Mesenchymal stem cell (in vitro differentiated cells and primary cell): Measurements from ENCODE around the gene NR2F1-AS1.
A peak's percentile ranks its signal among the peaks of the same experiment; 100 is the strongest.

ENCODE experiments used
- DNase-seq: peaks from one replicate; pipeline ENCODE4 v3.0.0-alpha.2; 2013
- H2AFZ ChIP-seq: one replicate; pipeline ENCODE4 v1.6.1; 2013; ENCODE audit warnings: low read depth, mild to moderate bottlenecking, control low read depth, inconsistent platforms, low read length, moderate library complexity
- H2AK5ac ChIP-seq: 2 replicates; pipeline ENCODE4 v1.6.1; 2013; ENCODE audit warnings: low read length, moderate library complexity, mild to moderate bottlenecking, inconsistent platforms; ENCODE audit not compliant: severe bottlenecking
- H2BK120ac ChIP-seq: one replicate; pipeline ENCODE4 v1.6.1; 2013; ENCODE audit warnings: low read depth, mild to moderate bottlenecking, inconsistent platforms, low read length, moderate library complexity
- H2BK12ac ChIP-seq, 2 experiments: one replicate each; pipeline ENCODE4 v1.6.1; 2013; ENCODE audit warnings: inconsistent platforms in 2 of 2, low read length in 2 of 2, mild to moderate bottlenecking in 2 of 2, moderate library complexity in 2 of 2, control low read depth in 1 of 2
- H2BK15ac ChIP-seq: one replicate; pipeline ENCODE4 v1.6.1; 2013; ENCODE audit warnings: mild to moderate bottlenecking, low read depth, inconsistent platforms; ENCODE audit not compliant: poor library complexity, severe bottlenecking
- H2BK5ac ChIP-seq: 2 replicates; pipeline ENCODE4 v1.6.1; 2013; ENCODE audit warnings: low read depth, mild to moderate bottlenecking, low read length, control low read depth, inconsistent platforms; ENCODE audit not compliant: poor library complexity, severe bottlenecking
- H3K14ac ChIP-seq, 2 experiments: one replicate each; pipeline ENCODE4 v1.6.1; 2013; ENCODE audit warnings: inconsistent platforms in 2 of 2, low read length in 2 of 2, control low read depth in 1 of 2, mild to moderate bottlenecking in 1 of 2, moderate library complexity in 1 of 2
- H3K18ac ChIP-seq, 2 experiments: one replicate each; pipeline ENCODE4 v1.6.1; 2013; ENCODE audit warnings: inconsistent platforms in 2 of 2, low read length in 2 of 2, control low read depth in 1 of 2, low read depth in 1 of 2, mild to moderate bottlenecking in 1 of 2
- H3K23ac ChIP-seq, 2 experiments: one replicate each; pipeline ENCODE4 v1.6.1; 2013; ENCODE audit warnings: inconsistent platforms in 2 of 2, low read length in 2 of 2, mild to moderate bottlenecking in 2 of 2, moderate library complexity in 2 of 2, control low read depth in 1 of 2
- H3K27ac ChIP-seq: 2 replicates; pipeline ENCODE4 v1.5.1; 2013; ENCODE audit warnings: mild to moderate bottlenecking, moderate library complexity, low read length, control low read depth, inconsistent platforms; ENCODE audit not compliant: poor library complexity, severe bottlenecking
- H3K27me3 ChIP-seq, 2 experiments: 2 replicates each; pipeline versions ENCODE4 v1.6.1 to v1.7.0; 2013; ENCODE audit warnings: low read length in 2 of 2, mild to moderate bottlenecking in 2 of 2, moderate library complexity in 2 of 2, control low read depth in 1 of 2, inconsistent platforms in 1 of 2; ENCODE audit not compliant: control insufficient read depth in 1 of 2, insufficient read depth in 1 of 2
- H3K36me3 ChIP-seq, 2 experiments: 2 replicates each; pipeline versions ENCODE4 v1.6.1 to v1.7.0; 2013; ENCODE audit warnings: low read length in 2 of 2, control low read depth in 1 of 2, inconsistent platforms in 1 of 2, low read depth in 1 of 2, mild to moderate bottlenecking in 1 of 2; ENCODE audit not compliant: insufficient read depth in 2 of 2, control insufficient read depth in 1 of 2
- H3K4ac ChIP-seq, 2 experiments: one replicate each; pipeline ENCODE4 v1.6.1; 2013; ENCODE audit warnings: inconsistent platforms in 2 of 2, low read length in 2 of 2, mild to moderate bottlenecking in 2 of 2, moderate library complexity in 2 of 2, control low read depth in 1 of 2, low read depth in 1 of 2
- H3K4me1 ChIP-seq: 2 replicates; pipeline ENCODE4 v1.6.1; 2013; ENCODE audit warnings: low read depth, low read length, control low read depth; ENCODE audit not compliant: control insufficient read depth, insufficient read depth
- H3K4me2 ChIP-seq: 2 replicates; pipeline ENCODE4 v1.6.1; 2013; ENCODE audit warnings: low read length, mild to moderate bottlenecking, inconsistent platforms; ENCODE audit not compliant: poor library complexity, severe bottlenecking
- H3K4me3 ChIP-seq, 2 experiments: 2 replicates each; pipeline versions ENCODE4 v1.5.1 to v1.7.0; 2013; ENCODE audit warnings: low read length in 2 of 2, mild to moderate bottlenecking in 2 of 2, control low read depth in 1 of 2, low read depth in 1 of 2; ENCODE audit not compliant: insufficient read depth in 1 of 2
- H3K79me1 ChIP-seq: replicated peaks from 2 replicates; pipeline ENCODE4 v1.6.1; 2013; ENCODE audit warnings: mild to moderate bottlenecking, control low read depth, low read length, inconsistent platforms; ENCODE audit not compliant: poor library complexity, severe bottlenecking
- H3K9ac ChIP-seq: 2 replicates; pipeline ENCODE4 v1.7.0; 2013; ENCODE audit warnings: mild to moderate bottlenecking, low read length, moderate library complexity
- H3K9me3 ChIP-seq: 2 replicates; pipeline ENCODE4 v1.7.0; 2013; ENCODE audit warnings: mild to moderate bottlenecking, low read length; ENCODE audit not compliant: control insufficient read depth
- H4K8ac ChIP-seq: one replicate; pipeline ENCODE4 v1.6.1; 2013; ENCODE audit warnings: inconsistent platforms, mild to moderate bottlenecking, low read length, moderate library complexity
- H4K91ac ChIP-seq: one replicate; pipeline ENCODE4 v1.6.1; 2013; ENCODE audit warnings: mild to moderate bottlenecking, low read length, inconsistent platforms
- WGBS: methylation state at CpG from one replicate; pipeline ENCODE4 v1.1.7; 2013; ENCODE audit warnings: mixed read lengths; 5-methylcytosine and 5-hydroxymethylcytosine counted together

The NR2F1-AS1 gene

GRCh38 chr5:93574491-93575305 lies 6.3 kb downstream of the NR2F1-AS1 start:
- Histone ChIP-seq H3K9ac (no peak overlapping the region), H2BK15ac (no peak overlapping the region), H3K4me3 (no peak overlapping the region), H4K91ac (no peak overlapping the region), H2BK5ac (no peak overlapping the region), H2AK5ac (no peak overlapping the region), H3K36me3 (no peaks in the 10 kb centered on the region), H2AFZ (no peak overlapping the region), H2BK120ac (peak overlapping the region; percentile 65), H3K4ac (peak overlapping the region in 1 of 2 experiments; percentile 57), H4K8ac (no peak overlapping the region), H3K14ac (no peak overlapping the region), H3K23ac (no peak overlapping the region), H3K27ac (no peak overlapping the region), H3K4me2 (no peak overlapping the region), H3K4me1 (peaks cover 27% of the 10 kb centered on the region), H3K79me1 (peaks cover 14% of the 10 kb centered on the region), H3K9me3 (no peaks in the 10 kb centered on the region), H3K27me3 (peaks cover 8 to 43% of the 10 kb centered on the region in 2 experiments), H3K18ac (no peak overlapping the region), H2BK12ac (no peak overlapping the region)
- 65% methylated on average over 5 of the region's 12 CpGs for WGBS
- no peak for DNase-seq

GRCh38 chr5:93573354-93574351 lies 7.4 kb downstream of the NR2F1-AS1 start:
- Histone ChIP-seq H2BK12ac (peak overlapping the region; percentile 61 to 79), H3K79me1 (peaks cover 12% of the 10 kb centered on the region), H2BK15ac (peak overlapping the region; percentile 62), H3K4me2 (peak overlapping the region; percentile 77), H3K4me1 (peaks cover 21% of the 10 kb centered on the region), H3K23ac (peak overlapping the region; percentile 42 to 54), H3K36me3 (no peaks in the 10 kb centered on the region), H3K18ac (peak overlapping the region; percentile 67 to 87), H4K91ac (peak overlapping the region; percentile 70), H3K4ac (peak overlapping the region; percentile 73 to 87), H3K27ac (no peak overlapping the region), H2AFZ (no peak overlapping the region), H3K9me3 (no peaks in the 10 kb centered on the region), H3K27me3 (peaks cover 8 to 43% of the 10 kb centered on the region in 2 experiments), H4K8ac (peak overlapping the region; percentile 93), H2BK5ac (no peak overlapping the region), H3K9ac (no peak overlapping the region), H2BK120ac (peak overlapping the region; percentile 71), H3K14ac (peak overlapping the region in 1 of 2 experiments; percentile 12), H3K4me3 (peak overlapping the region in 1 of 2 experiments; percentile 63), H2AK5ac (no peak overlapping the region)
- DNase-seq = no peak
- WGBS = 33% methylated on average over 28 of the region's 32 CpGs

GRCh38 chr5:93572608-93573353 lies 8.2 kb downstream of the NR2F1-AS1 start:
- peak overlapping the region; percentile 30 for H2AFZ ChIP-seq
- H4K8ac ChIP-seq = peak overlapping the region; percentile 94
- DNase-seq = peak; percentile 75
- H3K36me3 ChIP-seq = no peaks in the 10 kb centered on the region
- H3K23ac ChIP-seq = peak overlapping the region in 1 of 2 experiments; percentile 16
- peak overlapping the region; percentile 77 for H3K4me2 ChIP-seq
- peaks cover 10% of the 10 kb centered on the region for H3K79me1 ChIP-seq
- H3K9me3 ChIP-seq = no peaks in the 10 kb centered on the region
- peak overlapping the region in 1 of 2 experiments; percentile 68 for H3K14ac ChIP-seq
- H3K4ac ChIP-seq = peak overlapping the region; percentile 73 to 81
- H3K4me3 ChIP-seq = peak overlapping the region; percentile 48 to 63
- peak overlapping the region; percentile 85 to 87 for H3K18ac ChIP-seq
- H3K9ac ChIP-seq = no peak overlapping the region
- peak overlapping the region; percentile 94 for H2BK15ac ChIP-seq
- H2AK5ac ChIP-seq = no peak overlapping the region
- peak overlapping the region; percentile 70 for H4K91ac ChIP-seq
- H3K4me1 ChIP-seq = peaks cover 21% of the 10 kb centered on the region
- H3K27ac ChIP-seq = no peak overlapping the region
- H2BK120ac ChIP-seq = peak overlapping the region; percentile 71
- no peak overlapping the region for H2BK5ac ChIP-seq
- peak overlapping the region; percentile 76 to 79 for H2BK12ac ChIP-seq
- WGBS = 4% methylated on average over 31 of the region's 45 CpGs
- peaks cover 8 to 43% of the 10 kb centered on the region in 2 experiments for H3K27me3 ChIP-seq
